ENCODE results near the gene MACROD2. TPM values are rescaled to one million over a fixed set of nuclear protein-coding genes. Genes with fewer than 3 reads are reported as not detected.

Gene MACROD2
- total RNA-seq, 5 donors from 2014 or later (not counting 1 experiment from before 2014, with no cell fraction given) = 0.23 to 1.3 (median 0.51) TPM; not detected in 2

DNA sequence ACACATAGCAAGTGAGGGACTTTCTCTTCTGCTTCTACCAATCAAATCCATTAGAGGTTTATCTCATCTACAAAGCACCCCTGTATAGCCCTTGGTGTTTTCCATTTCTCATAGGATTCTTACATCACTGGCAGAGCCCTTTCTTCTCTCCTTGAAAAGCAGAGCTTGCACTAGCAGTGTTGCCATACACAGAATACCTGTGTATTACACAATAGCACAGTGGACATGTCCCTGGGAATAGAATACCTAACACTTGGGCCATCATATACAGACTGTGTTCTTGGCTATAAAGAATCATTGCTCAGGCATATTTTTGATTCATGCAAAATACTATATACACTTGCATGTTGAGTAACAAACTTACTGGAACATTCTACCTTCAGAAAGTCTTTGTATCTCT is 1996.0 kb downstream of the MACROD2 start:
- H3K27me3 ChIP-seq (replicated peaks in 1 of 2; ENCODE audit: control insufficient read depth in 2 of 2, extremely low read depth in 1 of 2, insufficient read depth in 2 of 2, low read length in 1 of 2) = no peaks in the 10 kb centered on the region
- Mint-ChIP-seq H3K4me1 (no peaks in the 10 kb centered on the region), H3K27me3 (no peaks in the 10 kb centered on the region), H3K4me3 (no peak overlapping the region), H3K36me3 (no peaks in the 10 kb centered on the region), H3K27ac (no peak overlapping the region), H3K9me3 (peaks cover 2 to 11% (median 10%) of the 10 kb centered on the region in 3 donors)
- DNase-seq (no peak), ATAC-seq (replicated peaks in 1 of 4) (no peak)
- H3K27ac ChIP-seq (ENCODE audit: low read length) = no peak overlapping the region
- ChIA-PET CTCF (no interaction called here), POLR2A (no interaction called here)
- H3K9me3 ChIP-seq = no peaks in the 10 kb centered on the region
- no peak overlapping the region for H3K4me3 ChIP-seq (ENCODE audit: control insufficient read depth in 1 of 2, extremely low read depth in 1 of 2, low read length in 1 of 2)
- H3K4me1 ChIP-seq (ENCODE audit: control insufficient read depth in 1 of 2, extremely low read depth in 1 of 2, insufficient read depth in 2 of 2, low read length in 2 of 2) = no peaks in the 10 kb centered on the region
- no peaks in the 10 kb centered on the region for H3K36me3 ChIP-seq (ENCODE audit: control insufficient read depth in 2 of 2, extremely low read depth in 1 of 2, insufficient read depth in 1 of 2, low read length in 1 of 2)

DNA sequence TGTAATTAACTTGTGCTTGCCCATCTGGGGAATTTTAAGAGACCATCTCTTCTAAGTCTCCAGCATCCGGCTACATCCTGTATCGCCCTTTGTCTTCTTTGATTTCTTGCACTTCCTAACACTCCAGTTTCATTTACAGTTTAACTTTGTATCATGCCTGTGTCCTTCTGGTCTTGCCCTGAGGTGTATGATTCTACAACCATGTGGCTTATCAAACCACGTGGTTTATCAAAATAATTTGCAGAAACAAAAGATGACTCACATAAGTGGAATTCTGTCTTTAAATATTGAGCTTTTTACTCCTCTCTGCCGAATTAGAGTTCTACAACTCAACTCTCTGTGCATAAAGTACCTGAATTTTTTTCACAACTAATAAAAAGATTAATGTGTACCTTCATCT is 1997.2 kb downstream of the MACROD2 start:
- CTCF ChIA-PET = no interaction called here
- Histone ChIP-seq H3K27ac (ENCODE audit: low read length) (no peak overlapping the region), H3K36me3 (ENCODE audit: control insufficient read depth in 2 of 2, extremely low read depth in 1 of 2, insufficient read depth in 1 of 2, low read length in 1 of 2) (no peaks in the 10 kb centered on the region), H3K9me3 (no peaks in the 10 kb centered on the region), H3K4me3 (ENCODE audit: control insufficient read depth in 1 of 2, extremely low read depth in 1 of 2, low read length in 1 of 2) (no peak overlapping the region), H3K27me3 (replicated peaks in 1 of 2; ENCODE audit: control insufficient read depth in 2 of 2, extremely low read depth in 1 of 2, insufficient read depth in 2 of 2, low read length in 1 of 2) (no peaks in the 10 kb centered on the region), H3K4me1 (ENCODE audit: control insufficient read depth in 1 of 2, extremely low read depth in 1 of 2, insufficient read depth in 2 of 2, low read length in 2 of 2) (no peaks in the 10 kb centered on the region)
- DNase-seq (no peak), ATAC-seq (replicated peaks in 1 of 4) (no peak)
- H3K27ac Mint-ChIP-seq = no peak overlapping the region
- WGBS (ENCODE audit: insufficient coverage) = 95% methylated on average over 2 of the region's 4 CpGs
- no peak overlapping the region for H3K4me3 Mint-ChIP-seq
- POLR2A ChIA-PET = no interaction called here
- peaks cover 2% of the 10 kb centered on the region for H3K36me3 Mint-ChIP-seq
- H3K9me3 Mint-ChIP-seq = peaks cover 5 to 21% (median 10%) of the 10 kb centered on the region in 3 donors
- no peaks in the 10 kb centered on the region for H3K27me3 Mint-ChIP-seq
- no peaks in the 10 kb centered on the region for H3K4me1 Mint-ChIP-seq

GRCh38 chr20:16000112-16000511 is 2004.8 kb downstream of the MACROD2 start:
- ChIA-PET POLR2A (no interaction called here), CTCF (no interaction called here)
- Mint-ChIP-seq H3K27me3 (no peaks in the 10 kb centered on the region), H3K4me1 (no peaks in the 10 kb centered on the region), H3K9me3 (peaks cover 12 to 37% (median 33%) of the 10 kb centered on the region in 3 donors), H3K27ac (no peak overlapping the region), H3K4me3 (no peak overlapping the region), H3K36me3 (peaks cover 4% of the 10 kb centered on the region)
- Histone ChIP-seq H3K27me3 (replicated peaks in 1 of 2; ENCODE audit: control insufficient read depth in 2 of 2, extremely low read depth in 1 of 2, insufficient read depth in 2 of 2, low read length in 1 of 2) (no peaks in the 10 kb centered on the region), H3K27ac (ENCODE audit: low read length) (no peak overlapping the region), H3K4me3 (ENCODE audit: control insufficient read depth in 1 of 2, extremely low read depth in 1 of 2, low read length in 1 of 2) (no peak overlapping the region), H3K4me1 (ENCODE audit: control insufficient read depth in 1 of 2, extremely low read depth in 1 of 2, insufficient read depth in 2 of 2, low read length in 2 of 2) (no peaks in the 10 kb centered on the region), H3K36me3 (ENCODE audit: control insufficient read depth in 2 of 2, extremely low read depth in 1 of 2, insufficient read depth in 1 of 2, low read length in 1 of 2) (no peaks in the 10 kb centered on the region), H3K9me3 (no peaks in the 10 kb centered on the region)
- 40% methylated on average over 1 of the region's 1 CpG for whole genome bisulfite sequencing (ENCODE audit: insufficient coverage)
- DNase-seq (no peak), ATAC-seq (replicated peaks in 1 of 4) (no peak)

DNA sequence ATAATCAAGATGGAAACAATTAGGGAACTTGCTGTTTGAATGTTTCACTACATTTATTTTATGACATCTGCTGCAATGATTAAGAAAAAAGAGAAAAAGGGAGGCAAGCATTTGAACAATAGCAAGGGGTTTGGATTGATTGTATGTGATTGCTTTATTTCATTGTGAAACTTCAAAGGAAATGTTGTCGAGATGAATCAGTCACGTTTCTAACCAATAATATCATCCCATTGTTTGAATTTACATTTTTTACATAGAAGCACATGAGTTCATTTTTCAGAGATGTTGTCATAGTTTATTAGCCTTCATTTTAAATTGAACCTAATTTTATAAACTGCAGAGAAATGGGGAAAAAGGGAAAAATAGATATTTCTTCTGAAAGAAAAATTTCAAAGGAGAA is 2006.0 kb downstream of the MACROD2 start:
- no peak overlapping the region for H3K27ac Mint-ChIP-seq
- whole genome bisulfite sequencing (ENCODE audit: insufficient coverage) = no CpG with 5 or more reads among the region's 2 CpGs
- Histone ChIP-seq H3K36me3 (ENCODE audit: control insufficient read depth in 2 of 2, extremely low read depth in 1 of 2, insufficient read depth in 1 of 2, low read length in 1 of 2) (no peaks in the 10 kb centered on the region), H3K4me1 (ENCODE audit: control insufficient read depth in 1 of 2, extremely low read depth in 1 of 2, insufficient read depth in 2 of 2, low read length in 2 of 2) (no peaks in the 10 kb centered on the region), H3K4me3 (ENCODE audit: control insufficient read depth in 1 of 2, extremely low read depth in 1 of 2, low read length in 1 of 2) (no peak overlapping the region), H3K27me3 (replicated peaks in 1 of 2; ENCODE audit: control insufficient read depth in 2 of 2, extremely low read depth in 1 of 2, insufficient read depth in 2 of 2, low read length in 1 of 2) (no peaks in the 10 kb centered on the region), H3K9me3 (no peaks in the 10 kb centered on the region), H3K27ac (ENCODE audit: low read length) (no peak overlapping the region)
- H3K27me3 Mint-ChIP-seq = no peaks in the 10 kb centered on the region
- H3K4me1 Mint-ChIP-seq = no peaks in the 10 kb centered on the region
- ATAC-seq (replicated peaks in 1 of 4) (no peak), DNase-seq (no peak)
- ChIA-PET POLR2A (no interaction called here), CTCF (no interaction called here)
- peaks cover 8 to 31% (median 31%) of the 10 kb centered on the region in 3 donors for H3K9me3 Mint-ChIP-seq
- H3K36me3 Mint-ChIP-seq = peaks cover 4% of the 10 kb centered on the region
- H3K4me3 Mint-ChIP-seq = no peak overlapping the region

DNA sequence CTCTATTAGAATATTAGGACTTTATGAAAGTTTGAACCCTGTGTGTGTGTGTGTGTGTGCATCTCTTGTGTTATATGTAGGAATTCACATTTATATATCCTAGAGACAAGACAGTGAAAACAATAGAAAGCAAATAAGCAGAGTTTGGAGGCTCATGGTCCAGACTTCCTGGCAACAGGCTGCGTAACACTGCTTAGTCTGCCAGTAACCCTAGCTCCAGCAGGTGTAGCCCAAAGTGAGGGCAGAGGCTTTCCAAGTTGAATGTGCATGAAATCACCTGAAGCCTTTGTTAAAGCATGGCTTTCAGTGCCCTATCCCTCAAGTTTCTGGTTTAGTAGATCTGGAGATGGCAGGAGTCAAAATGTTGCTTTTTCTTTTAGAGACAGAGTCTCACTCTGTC is 2008.0 kb downstream of the MACROD2 start:
- no peak for ATAC-seq (replicated peaks in 1 of 4)
- no peak overlapping the region for H3K4me3 Mint-ChIP-seq

GRCh38 chr20:16004108-16004854 is 2009.0 kb downstream of the MACROD2 start:
- 88% methylated on average over 8 of the region's 18 CpGs for WGBS (ENCODE audit: insufficient coverage)
- Mint-ChIP-seq H3K36me3 (no peaks in the 10 kb centered on the region), H3K9me3 (peaks cover 10 to 18% (median 11%) of the 10 kb centered on the region in 3 donors), H3K4me3 (no peak overlapping the region), H3K27me3 (no peaks in the 10 kb centered on the region), H3K4me1 (no peaks in the 10 kb centered on the region), H3K27ac (no peak overlapping the region)
- no peak overlapping the region for H3K27ac ChIP-seq (ENCODE audit: low read length)
- DNase-seq = no peak
- ATAC-seq (replicated peaks in 1 of 4) = no peak
- no peaks in the 10 kb centered on the region for H3K27me3 ChIP-seq (replicated peaks in 1 of 2; ENCODE audit: control insufficient read depth in 2 of 2, extremely low read depth in 1 of 2, insufficient read depth in 2 of 2, low read length in 1 of 2)
- no peaks in the 10 kb centered on the region for H3K9me3 ChIP-seq
- no peaks in the 10 kb centered on the region for H3K4me1 ChIP-seq (ENCODE audit: control insufficient read depth in 1 of 2, extremely low read depth in 1 of 2, insufficient read depth in 2 of 2, low read length in 2 of 2)
- H3K36me3 ChIP-seq (ENCODE audit: control insufficient read depth in 2 of 2, extremely low read depth in 1 of 2, insufficient read depth in 1 of 2, low read length in 1 of 2) = no peaks in the 10 kb centered on the region
- ChIA-PET CTCF (no interaction called here), POLR2A (no interaction called here)
- no peak overlapping the region for H3K4me3 ChIP-seq (ENCODE audit: control insufficient read depth in 1 of 2, extremely low read depth in 1 of 2, low read length in 1 of 2)

More for the DNA sequence above, 2008.0 kb downstream of the MACROD2 start:
- POLR2A ChIA-PET = no interaction called here
- Mint-ChIP-seq H3K9me3 (peaks cover 7 to 20% (median 13%) of the 10 kb centered on the region in 3 donors), H3K27ac (no peak overlapping the region), H3K4me1 (no peaks in the 10 kb centered on the region), H3K27me3 (no peaks in the 10 kb centered on the region), H3K36me3 (no peaks in the 10 kb centered on the region)
- DNase-seq = no peak
- no peaks in the 10 kb centered on the region for H3K27me3 ChIP-seq (replicated peaks in 1 of 2; ENCODE audit: control insufficient read depth in 2 of 2, extremely low read depth in 1 of 2, insufficient read depth in 2 of 2, low read length in 1 of 2)
- WGBS (ENCODE audit: insufficient coverage) = 83% methylated on average over 1 of the region's 1 CpG
- no peak overlapping the region for H3K4me3 ChIP-seq (ENCODE audit: control insufficient read depth in 1 of 2, extremely low read depth in 1 of 2, low read length in 1 of 2)
- CTCF ChIA-PET = no interaction called here
- H3K36me3 ChIP-seq (ENCODE audit: control insufficient read depth in 2 of 2, extremely low read depth in 1 of 2, insufficient read depth in 1 of 2, low read length in 1 of 2) = no peaks in the 10 kb centered on the region
- no peak overlapping the region for H3K27ac ChIP-seq (ENCODE audit: low read length)
- H3K4me1 ChIP-seq (ENCODE audit: control insufficient read depth in 1 of 2, extremely low read depth in 1 of 2, insufficient read depth in 2 of 2, low read length in 2 of 2) = no peaks in the 10 kb centered on the region
- H3K9me3 ChIP-seq = no peaks in the 10 kb centered on the region

Data from T-cell (primary cell).